ENCODE data around the gene MRPL3.

- no peak for TF ChIP-seq CTCF (conservative IDR thresholded peaks at IDR 0.05; ENCODE audit: low read depth, low read length)
- TF ChIP-seq EZH2 (IDR thresholded peaks at IDR 0.05; ENCODE audit: borderline replicate concordance, low read depth, low read length, poor library complexity, severe bottlenecking) = no peak
These were observed 18.2 kb downstream of the MRPL3 start for GRCh38 chr3:131484496-131485111.
